ENCODE results near the gene PPP1R16B.

The PPP1R16B gene

GRCh38 chr20:38882600-38882999, 77.1 kb downstream of the PPP1R16B start:
- Histone ChIP-seq H4K8ac (ENCODE audit: low read length) (no peak overlapping the region), H2AK5ac (ENCODE audit: low read length, severe bottlenecking) (no peak overlapping the region), H3K4me3 (ENCODE audit: insufficient read depth in 1 of 2, low read depth in 1 of 2, low read length in 2 of 2) (no peak overlapping the region), H3K9ac (ENCODE audit: low read length) (no peak overlapping the region), H3K27me3 (ENCODE audit: control insufficient read depth in 1 of 2, insufficient read depth in 1 of 2, low read length in 2 of 2) (peaks cover 52 to 65% of the 10 kb centered on the region in 2 experiments), H3K14ac (ENCODE audit: low read length in 2 of 2) (no peak overlapping the region), H2AFZ (ENCODE audit: low read depth, low read length) (no peak overlapping the region), H2BK12ac (ENCODE audit: low read length in 2 of 2) (no peak overlapping the region), H3K27ac (ENCODE audit: low read length, poor library complexity, severe bottlenecking) (no peak overlapping the region), H3K18ac (ENCODE audit: low read depth in 1 of 2, low read length in 2 of 2) (no peak overlapping the region), H3K4me2 (ENCODE audit: low read length, poor library complexity, severe bottlenecking) (no peak overlapping the region), H2BK120ac (ENCODE audit: low read depth, low read length) (no peak overlapping the region), H3K23ac (ENCODE audit: low read length in 2 of 2) (no peak overlapping the region), H4K91ac (ENCODE audit: low read length) (no peak overlapping the region), H2BK15ac (ENCODE audit: low read depth, poor library complexity, severe bottlenecking) (no peak overlapping the region), H3K79me1 (replicated peaks; ENCODE audit: low read length, poor library complexity, severe bottlenecking) (no peaks in the 10 kb centered on the region), H3K4ac (ENCODE audit: low read depth in 1 of 2, low read length in 2 of 2) (no peak overlapping the region), H3K36me3 (ENCODE audit: control insufficient read depth in 1 of 2, insufficient read depth in 2 of 2, low read depth in 1 of 2, low read length in 2 of 2) (no peaks in the 10 kb centered on the region), H2BK5ac (ENCODE audit: low read depth, low read length, poor library complexity, severe bottlenecking) (no peak overlapping the region), H3K9me3 (ENCODE audit: control insufficient read depth, low read length) (peaks cover 9% of the 10 kb centered on the region), H3K4me1 (ENCODE audit: control insufficient read depth, insufficient read depth, low read depth, low read length) (peaks cover 3% of the 10 kb centered on the region)
- WGBS = 57% methylated on average over 2 of the region's 2 CpGs
- no peak for DNase-seq

- Histone ChIP-seq H3K27me3 (ENCODE audit: control insufficient read depth in 1 of 2, insufficient read depth in 1 of 2, low read length in 2 of 2) (peaks cover 52 to 67% of the 10 kb centered on the region in 2 experiments), H3K9me3 (ENCODE audit: control insufficient read depth, low read length) (peaks cover 1% of the 10 kb centered on the region), H2BK12ac (ENCODE audit: low read length in 2 of 2) (no peak overlapping the region), H2AK5ac (ENCODE audit: low read length, severe bottlenecking) (no peak overlapping the region), H3K18ac (ENCODE audit: low read depth in 1 of 2, low read length in 2 of 2) (no peak overlapping the region), H3K23ac (ENCODE audit: low read length in 2 of 2) (no peak overlapping the region), H3K4me2 (ENCODE audit: low read length, poor library complexity, severe bottlenecking) (no peak overlapping the region), H3K36me3 (ENCODE audit: control insufficient read depth in 1 of 2, insufficient read depth in 2 of 2, low read depth in 1 of 2, low read length in 2 of 2) (no peaks in the 10 kb centered on the region), H3K27ac (ENCODE audit: low read length, poor library complexity, severe bottlenecking) (no peak overlapping the region), H3K79me1 (replicated peaks; ENCODE audit: low read length, poor library complexity, severe bottlenecking) (no peaks in the 10 kb centered on the region), H4K8ac (ENCODE audit: low read length) (no peak overlapping the region), H3K4ac (ENCODE audit: low read depth in 1 of 2, low read length in 2 of 2) (no peak overlapping the region), H3K14ac (ENCODE audit: low read length in 2 of 2) (no peak overlapping the region), H3K4me1 (ENCODE audit: control insufficient read depth, insufficient read depth, low read depth, low read length) (peaks cover 3% of the 10 kb centered on the region), H3K4me3 (ENCODE audit: insufficient read depth in 1 of 2, low read depth in 1 of 2, low read length in 2 of 2) (no peak overlapping the region), H4K91ac (ENCODE audit: low read length) (no peak overlapping the region), H2BK15ac (ENCODE audit: low read depth, poor library complexity, severe bottlenecking) (no peak overlapping the region), H3K9ac (ENCODE audit: low read length) (no peak overlapping the region), H2BK120ac (ENCODE audit: low read depth, low read length) (no peak overlapping the region), H2BK5ac (ENCODE audit: low read depth, low read length, poor library complexity, severe bottlenecking) (no peak overlapping the region), H2AFZ (ENCODE audit: low read depth, low read length) (no peak overlapping the region)
- DNase-seq = no peak
- 63% methylated on average over 20 of the region's 20 CpGs for WGBS
Observed at GRCh38 chr20:38883081-38883980, 77.8 kb downstream of the PPP1R16B start.

GRCh38 chr20:38883981-38884733, 78.7 kb downstream of the PPP1R16B start:
- Histone ChIP-seq H2AFZ (ENCODE audit: low read depth, low read length) (no peak overlapping the region), H3K9me3 (ENCODE audit: control insufficient read depth, low read length) (no peaks in the 10 kb centered on the region), H3K9ac (ENCODE audit: low read length) (no peak overlapping the region), H2BK12ac (ENCODE audit: low read length in 2 of 2) (no peak overlapping the region), H3K23ac (ENCODE audit: low read length in 2 of 2) (no peak overlapping the region), H3K4me2 (ENCODE audit: low read length, poor library complexity, severe bottlenecking) (no peak overlapping the region), H2BK120ac (ENCODE audit: low read depth, low read length) (no peak overlapping the region), H3K79me1 (replicated peaks; ENCODE audit: low read length, poor library complexity, severe bottlenecking) (no peaks in the 10 kb centered on the region), H3K36me3 (ENCODE audit: control insufficient read depth in 1 of 2, insufficient read depth in 2 of 2, low read depth in 1 of 2, low read length in 2 of 2) (no peaks in the 10 kb centered on the region), H4K8ac (ENCODE audit: low read length) (no peak overlapping the region), H2AK5ac (ENCODE audit: low read length, severe bottlenecking) (no peak overlapping the region), H3K27ac (ENCODE audit: low read length, poor library complexity, severe bottlenecking) (no peak overlapping the region), H2BK15ac (ENCODE audit: low read depth, poor library complexity, severe bottlenecking) (no peak overlapping the region), H3K4ac (ENCODE audit: low read depth in 1 of 2, low read length in 2 of 2) (no peak overlapping the region), H3K4me3 (ENCODE audit: insufficient read depth in 1 of 2, low read depth in 1 of 2, low read length in 2 of 2) (no peak overlapping the region), H4K91ac (ENCODE audit: low read length) (no peak overlapping the region), H2BK5ac (ENCODE audit: low read depth, low read length, poor library complexity, severe bottlenecking) (no peak overlapping the region), H3K27me3 (ENCODE audit: control insufficient read depth in 1 of 2, insufficient read depth in 1 of 2, low read length in 2 of 2) (peaks cover 48 to 68% of the 10 kb centered on the region in 2 experiments), H3K4me1 (ENCODE audit: control insufficient read depth, insufficient read depth, low read depth, low read length) (peaks cover 3% of the 10 kb centered on the region), H3K18ac (ENCODE audit: low read depth in 1 of 2, low read length in 2 of 2) (no peak overlapping the region), H3K14ac (ENCODE audit: low read length in 2 of 2) (no peak overlapping the region)
- 87% methylated on average over 13 of the region's 13 CpGs for WGBS
- no peak for DNase-seq

- no peak overlapping the region for H2BK120ac ChIP-seq (ENCODE audit: low read depth, low read length)
- H2BK15ac ChIP-seq (ENCODE audit: low read depth, poor library complexity, severe bottlenecking) = no peak overlapping the region
- no peak overlapping the region for H3K14ac ChIP-seq (ENCODE audit: low read length in 2 of 2)
- H4K8ac ChIP-seq (ENCODE audit: low read length) = no peak overlapping the region
- H3K27ac ChIP-seq (ENCODE audit: low read length, poor library complexity, severe bottlenecking) = no peak overlapping the region
- no peak overlapping the region for H3K23ac ChIP-seq (ENCODE audit: low read length in 2 of 2)
- no peak overlapping the region for H4K91ac ChIP-seq (ENCODE audit: low read length)
- H3K9ac ChIP-seq (ENCODE audit: low read length) = no peak overlapping the region
- no peak for DNase-seq
- H3K4me3 ChIP-seq (ENCODE audit: insufficient read depth in 1 of 2, low read depth in 1 of 2, low read length in 2 of 2) = no peak overlapping the region
- no peak overlapping the region for H2BK5ac ChIP-seq (ENCODE audit: low read depth, low read length, poor library complexity, severe bottlenecking)
- no peak overlapping the region for H3K4ac ChIP-seq (ENCODE audit: low read depth in 1 of 2, low read length in 2 of 2)
- H3K18ac ChIP-seq (ENCODE audit: low read depth in 1 of 2, low read length in 2 of 2) = no peak overlapping the region
- H3K4me1 ChIP-seq (ENCODE audit: control insufficient read depth, insufficient read depth, low read depth, low read length) = peaks cover 3% of the 10 kb centered on the region
- no peak overlapping the region for H2BK12ac ChIP-seq (ENCODE audit: low read length in 2 of 2)
- H3K27me3 ChIP-seq (ENCODE audit: control insufficient read depth in 1 of 2, insufficient read depth in 1 of 2, low read length in 2 of 2) = peaks cover 39 to 71% of the 10 kb centered on the region in 2 experiments
- no peak overlapping the region for H3K4me2 ChIP-seq (ENCODE audit: low read length, poor library complexity, severe bottlenecking)
- H3K36me3 ChIP-seq (ENCODE audit: control insufficient read depth in 1 of 2, insufficient read depth in 2 of 2, low read depth in 1 of 2, low read length in 2 of 2) = no peaks in the 10 kb centered on the region
- H2AK5ac ChIP-seq (ENCODE audit: low read length, severe bottlenecking) = no peak overlapping the region
- H3K79me1 ChIP-seq (replicated peaks; ENCODE audit: low read length, poor library complexity, severe bottlenecking) = no peaks in the 10 kb centered on the region
- no peaks in the 10 kb centered on the region for H3K9me3 ChIP-seq (ENCODE audit: control insufficient read depth, low read length)
- no peak overlapping the region for H2AFZ ChIP-seq (ENCODE audit: low read depth, low read length)
- 76% methylated on average over 4 of the region's 6 CpGs for WGBS
Observed at GRCh38 chr20:38885357-38885756, 79.9 kb downstream of the PPP1R16B start.
